K562 (cell line): Measurements from ENCODE around the gene FGGY. TPM values are rescaled to one million over a fixed set of nuclear protein-coding genes. Genes with fewer than 3 reads are reported as not detected.
"Not testable (repeated sequence)": the region's sequence is repeated elsewhere in the genome, so short reads cannot be mapped to it uniquely, and the experiment has no call there.

Source experiments
- ATAC-seq: fragments of 200-7000 bp; cut with Tn5 transposase; 3 replicates; pipeline ENCODE4 v1.9.1; 2020; ENCODE audit warnings: moderate library complexity
- BruUV-seq: library from RNA; stranded (reverse); fragments of 400-500 nt; replicated peaks from 2 replicates; lab custom pipeline; 2021; lab: Mats Ljungman, UMichigan
- CTCF ChIA-PET: fragments of 300-600 bp; formaldehyde crosslinking; extraction: SDS; loops from one replicate; lab custom pipeline; 2021; ENCODE audit warnings: low intra/inter-chr PET ratio; lab: Yijun Ruan, JAX
- POLR2A ChIA-PET: fragments of 300-600, 350-650 bp; sonication (Branson Sonifier 250); formaldehyde crosslinking; extraction: SDS; loops from one replicate; lab custom pipeline; 2021; ENCODE audit warnings: antibody characterized with exemption, inconsistent platforms; lab: Yijun Ruan, JAX
- DNase-seq, 4 experiments: peaks; one replicate each; pipeline versions ENCODE4 v3.0.0 to v3.0.0-alpha.2; 2011 to 2018; ENCODE audit warnings: low spot score in 3 of 4, mixed read lengths in 3 of 4; ENCODE audit errors: extremely low read depth in 1 of 4
- FAIRE-seq: peaks from 2 replicates; lab custom pipeline; 2011; peaks lifted over from hg19 to GRCh38; lab: Jason Lieb, UNC
- H2AFZ ChIP-seq: 2 replicates; pipeline ENCODE4 v1.6.0; 2011; ENCODE audit warnings: low read depth, low read length, control low read depth, inconsistent platforms
- H3K27ac ChIP-seq: fragments of 200-600 bp; 3 replicates; pipeline ENCODE4 v1.8.0; 2011; ENCODE audit warnings: low read depth, mild to moderate bottlenecking, control low read depth, inconsistent platforms, low read length, moderate library complexity, mixed read lengths; ENCODE audit errors: extremely low read depth
- H3K27me3 ChIP-seq, 2 experiments: fragments of 300-600 bp in 1 of 2; 2 replicates in 1 of 2; 3 replicates in 1 of 2; pipeline versions ENCODE4 v1.6.0 to v1.8.0; 2011; ENCODE audit warnings: inconsistent platforms in 2 of 2, low read length in 2 of 2, mild to moderate bottlenecking in 1 of 2, mixed read lengths in 1 of 2, moderate library complexity in 1 of 2; ENCODE audit not compliant: control insufficient read depth in 2 of 2, insufficient read depth in 2 of 2
- H3K36me3 ChIP-seq: fragments of 300-600 bp; 3 replicates; pipeline ENCODE4 v1.8.0; 2011; ENCODE audit warnings: mild to moderate bottlenecking, low read length, inconsistent platforms; ENCODE audit not compliant: control insufficient read depth, insufficient read depth
- H3K4me1 ChIP-seq, 2 experiments: fragments of 200-600 bp in 1 of 2; replicated peaks in 1 of 2; 2 replicates in 1 of 2; 3 replicates in 1 of 2; pipeline versions ENCODE4 v1.5.1 to v1.8.0; 2011; ENCODE audit warnings: inconsistent platforms in 2 of 2, low read length in 2 of 2, mild to moderate bottlenecking in 1 of 2, mixed read lengths in 1 of 2, moderate library complexity in 1 of 2; ENCODE audit not compliant: control insufficient read depth in 2 of 2, insufficient read depth in 2 of 2
- H3K4me2 ChIP-seq: 2 replicates; pipeline ENCODE4 v1.6.1; 2011; ENCODE audit warnings: low read length, control low read depth, inconsistent platforms, mixed read lengths; ENCODE audit not compliant: insufficient read depth
- H3K4me3 ChIP-seq: fragments of 200-600 bp; sonication (generic), shearing (Covaris generic); 2 replicates; pipeline ENCODE4 v1.5.1; 2016; ENCODE audit warnings: control low read depth, inconsistent platforms
- H3K79me2 ChIP-seq: fragments of 200-600 bp; 3 replicates; pipeline ENCODE4 v1.8.0; 2011; ENCODE audit warnings: low read length, inconsistent platforms; ENCODE audit not compliant: control insufficient read depth, insufficient read depth
- H3K9ac ChIP-seq, 2 experiments: 2 replicates each; pipeline versions ENCODE4 v1.6.0 to v1.6.1; 2011; ENCODE audit warnings: low read depth in 2 of 2, low read length in 2 of 2, control low read depth in 1 of 2, inconsistent platforms in 1 of 2, mild to moderate bottlenecking in 1 of 2, mixed read lengths in 1 of 2; ENCODE audit not compliant: insufficient read depth in 1 of 2
- H3K9me1 ChIP-seq: one replicate; pipeline ENCODE4 v1.6.0; 2011; ENCODE audit warnings: inconsistent platforms, mild to moderate bottlenecking, low read length, moderate library complexity; ENCODE audit not compliant: control insufficient read depth, insufficient read depth
- H3K9me3 ChIP-seq: replicated peaks from 2 replicates; pipeline ENCODE4 v1.5.1; 2011; ENCODE audit warnings: low read depth, low read length, inconsistent platforms; ENCODE audit not compliant: control insufficient read depth, insufficient read depth
- H4K20me1 ChIP-seq: replicated peaks from 2 replicates; pipeline ENCODE4 v1.6.1; 2011; ENCODE audit warnings: low read length, inconsistent platforms, mixed read lengths; ENCODE audit not compliant: control insufficient read depth, insufficient read depth
- ATF2 ChIP-seq: sonication (generic); formaldehyde crosslinking; IDR thresholded peaks from 2 replicates; pipeline ENCODE4 v1.8.1; 2022; ENCODE audit warnings: missing genetic modification reagents
- CBFA2T3 ChIP-seq: fragments of 450-650 bp; IDR thresholded peaks from 2 replicates; pipeline ENCODE4 v1.6.1; 2017
- CHD2 ChIP-seq: IDR thresholded peaks from 2 replicates; pipeline ENCODE4 v1.6.1; 2011; ENCODE audit warnings: low read depth, low read length
- CLOCK ChIP-seq: fragments of 250-450 bp; sonication (Bioruptor Pico); IDR thresholded peaks from 2 replicates; pipeline ENCODE4 v1.4.0; 2020; ENCODE audit warnings: mild to moderate bottlenecking, moderate library complexity, borderline replicate concordance
- GABPB1 ChIP-seq: sonication (generic); formaldehyde crosslinking; IDR thresholded peaks from 2 replicates; pipeline ENCODE4 v1.8.0; 2022; ENCODE audit warnings: mild to moderate bottlenecking, missing genetic modification reagents
- JUNB ChIP-seq: fragments of 450-650 bp; formaldehyde crosslinking; conservative IDR thresholded peaks from 2 replicates; pipeline ENCODE4 v1.4.0; 2020; ENCODE audit warnings: mild to moderate bottlenecking
- MTA1 ChIP-seq: fragments of 450-650 bp; IDR thresholded peaks from 2 replicates; pipeline ENCODE4 v1.6.1; 2017; ENCODE audit warnings: borderline replicate concordance
- NFYB ChIP-seq: IDR thresholded peaks from 2 replicates; pipeline ENCODE4 v1.6.1; 2011; ENCODE audit warnings: mild to moderate bottlenecking, moderate library complexity; ENCODE audit not compliant: insufficient read length; ENCODE audit errors: extremely low read depth
- ZNF224 ChIP-seq: sonication (generic); formaldehyde crosslinking; IDR thresholded peaks from 2 replicates; pipeline ENCODE4 v1.8.0; 2022; ENCODE audit warnings: mild to moderate bottlenecking, missing genetic modification reagents
- ZNF280A ChIP-seq: fragments of 450-650 bp; IDR thresholded peaks from 2 replicates; pipeline ENCODE4 v1.6.1; 2018; ENCODE audit warnings: mild to moderate bottlenecking, low read depth; ENCODE audit not compliant: partially characterized antibody
- ZNF551 ChIP-seq: fragments of 250-450 bp; sonication (Bioruptor Pico); IDR thresholded peaks from 2 replicates; pipeline ENCODE4 v1.5.0; 2021; ENCODE audit warnings: mild to moderate bottlenecking, moderate library complexity
- whole genome bisulfite sequencing: fragments of 100-300 bp; shearing (Covaris generic); methylation state at CpG from one replicate; pipeline ENCODE4 v1.1.6; 2016; ENCODE audit warnings: low coverage, mixed read lengths; ENCODE audit not compliant: insufficient coverage; ENCODE audit errors: missing lambda C conversion rate; 5-methylcytosine and 5-hydroxymethylcytosine counted together
- in situ Hi-C: fragments of 300-500 bp; cut with MboI; formaldehyde crosslinking; loops from 4 replicates; pipeline ENCODE4 v1.15.0; 2018; ENCODE audit warnings: inconsistent platforms, mixed read lengths
- intact Hi-C: fragments of 100-400 bp; cut with micrococcal nuclease; formaldehyde crosslinking; loops from 2 replicates; pipeline ENCODE4 v1.14.2; 2022
- polyA plus RNA-seq, 8 experiments: library from polyadenylated mRNA; depleted of rRNA in 4 of 8; stranded (reverse) in 5 of 8; unstranded in 3 of 8; fragments of >200 nt; fragmentation: Nextera tagmentation in 2 of 8; fragmentation: Illumina TruSeq in 1 of 8; extraction: Ambion mirVana in 2 of 8; extraction: Trizol in 1 of 8; gene quantifications; 2 replicates each; pipeline versions ENCODE4 v1.2.1 to v1.2.3, GENCODE V29; 2011 to 2014; ENCODE audit warnings: inconsistent platforms in 1 of 8, missing spikeins in 1 of 8
- total RNA-seq, 7 experiments: library from RNA; depleted of rRNA in 6 of 7; stranded (reverse); fragments of >200 nt in 6 of 7; fragmentation: Illumina TruSeq in 2 of 7; extraction: Trizol in 2 of 7; gene quantifications; 2 replicates each; pipeline versions ENCODE4 v1.2.1 to v1.2.3, GENCODE V29; 2011 to 2021; ENCODE audit warnings: low replicate concordance in 1 of 7

The FGGY gene
- total and polyA plus RNA-seq, 9 of the 15 experiments (the other 6 are each of a cell fraction or from before 2014, with no cell fraction given): 9.7 to 19.2 (median 12.6) TPM

- CTCF ChIA-PET: no interaction called here
- no peak overlapping the region for H3K4me2 ChIP-seq
- DNase-seq (no peak), FAIRE-seq (no peak), ATAC-seq (no peak)
- no peaks in the 10 kb centered on the region for H3K4me1 ChIP-seq
- in situ Hi-C loops (no loop called here), intact Hi-C loops (no loop called here)
- no peak overlapping the region for H2AFZ ChIP-seq
- H3K9ac ChIP-seq: no peak overlapping the region
- H3K9me1 ChIP-seq: no peaks in the 10 kb centered on the region
- no peaks in the 10 kb centered on the region for H3K36me3 ChIP-seq
- no peak for TF ChIP-seq NFYB
- TF ChIP-seq CBFA2T3: no peak
- TF ChIP-seq ZNF280A: no peak
- TF ChIP-seq GABPB1 (CRISPR knock-in tag): no peak
- TF ChIP-seq ZNF551 (CRISPR knock-in tag): no peak
- no peak for TF ChIP-seq ATF2 (CRISPR knock-in tag)
- TF ChIP-seq CLOCK: no peak
- TF ChIP-seq MTA1: no peak
- TF ChIP-seq JUNB: no peak
- TF ChIP-seq ZNF224 (CRISPR knock-in tag): no peak
- TF ChIP-seq CHD2: no peak
- POLR2A ChIA-PET: no interaction called here
- no TSS peak for BruUV-seq
- H3K27ac ChIP-seq: no peak overlapping the region
- no peak overlapping the region for H3K4me3 ChIP-seq
- no peaks in the 10 kb centered on the region for H4K20me1 ChIP-seq
- H3K9me3 ChIP-seq: no peaks in the 10 kb centered on the region
- H3K79me2 ChIP-seq: no peaks in the 10 kb centered on the region
- H3K27me3 ChIP-seq: no peaks in the 10 kb centered on the region
Observed at GRCh38 chr1:59532102-59532501, 235.2 kb downstream of the FGGY start.

GRCh38 chr1:59538476-59538875 is 241.6 kb downstream of the FGGY start:
- FAIRE-seq, DNase-seq, H3K4me1 ChIP-seq, H3K79me2 ChIP-seq, in situ Hi-C loops, H2AFZ ChIP-seq, H3K9me3 ChIP-seq, BruUV-seq, H4K20me1 ChIP-seq, H3K27ac ChIP-seq, H3K4me2 ChIP-seq, CTCF ChIA-PET, ATAC-seq, POLR2A ChIA-PET, H3K27me3 ChIP-seq, intact Hi-C loops, H3K4me3 ChIP-seq, H3K36me3 ChIP-seq, H3K9ac ChIP-seq, H3K9me1 ChIP-seq: not testable (repeated sequence)
- 0% methylated on average over 1 of the region's 2 CpGs for WGBS
